Measurements from ENCODE around the gene C2orf78. TPM values are rescaled to one million over a fixed set of nuclear protein-coding genes. Genes with fewer than 3 reads are reported as not detected.
A peak's percentile ranks its signal among the peaks of the same experiment; 100 is the strongest.
"Not testable (repeated sequence)": the region's sequence is repeated elsewhere in the genome, so short reads cannot be mapped to it uniquely, and the experiment has no call there.

Gene C2orf78
- total RNA-seq = not detected

GRCh38 chr2:73783883-73784282, at the start of gene C2orf78:
Gene C2orf78, plus strand, starts transcription at chr2:73784183. Its CDS starts 127 bp downstream, at chr2:73784310.
- DNase-seq (ENCODE audit: low read depth in 2 of 3, low spot score in 2 of 3) = not testable (repeated sequence)

- DNase-seq (ENCODE audit: low read depth in 2 of 3, low spot score in 2 of 3) = no peak
Measured at GRCh38 chr2:73736378-73736777, 47.6 kb upstream of the C2orf78 start.

- peak; percentile 81 to 98 (median 96) for DNase-seq (ENCODE audit: low read depth in 2 of 3, low spot score in 2 of 3)
Measured at GRCh38 chr2:73736855-73737779, 46.9 kb upstream of the C2orf78 start, which contains the start of gene TPRKB. Gene TPRKB, minus strand, starts transcription at chr2:73737345. Its CDS starts 2,776 bp downstream, at chr2:73734569.

GRCh38 chr2:73739101-73739500, 44.9 kb upstream of the C2orf78 start:
- no peak for DNase-seq (ENCODE audit: low read depth in 2 of 3, low spot score in 2 of 3)

- DNase-seq (ENCODE audit: low read depth in 2 of 3, low spot score in 2 of 3) = no peak
Measured at GRCh38 chr2:73740767-73741166, 43.2 kb upstream of the C2orf78 start.

- peak in 1 of 3 donors; percentile 55 for DNase-seq (ENCODE audit: low read depth in 2 of 3, low spot score in 2 of 3)
Measured at GRCh38 chr2:73746015-73746876, 37.7 kb upstream of the C2orf78 start.

GRCh38 chr2:73746877-73747208, 37.1 kb upstream of the C2orf78 start:
- DNase-seq (ENCODE audit: low read depth in 2 of 3, low spot score in 2 of 3) = no peak

GRCh38 chr2:73749314-73749713, 34.7 kb upstream of the C2orf78 start:
- no peak for DNase-seq (ENCODE audit: low read depth in 2 of 3, low spot score in 2 of 3)

- not testable (repeated sequence) for DNase-seq (ENCODE audit: low read depth in 2 of 3, low spot score in 2 of 3)
Measured at GRCh38 chr2:73754332-73754731, 29.7 kb upstream of the C2orf78 start.

GRCh38 chr2:73759285-73759764, 24.7 kb upstream of the C2orf78 start:
- DNase-seq (ENCODE audit: low read depth in 2 of 3, low spot score in 2 of 3) = no peak

GRCh38 chr2:73759904-73760303, 24.1 kb upstream of the C2orf78 start:
- no peak for DNase-seq (ENCODE audit: low read depth in 2 of 3, low spot score in 2 of 3)

GRCh38 chr2:73762571-73762970, 21.4 kb upstream of the C2orf78 start:
- DNase-seq (ENCODE audit: low read depth in 2 of 3, low spot score in 2 of 3) = no peak

GRCh38 chr2:73764945-73765344, 19.0 kb upstream of the C2orf78 start:
- no peak for DNase-seq (ENCODE audit: low read depth in 2 of 3, low spot score in 2 of 3)

- DNase-seq (ENCODE audit: low read depth in 2 of 3, low spot score in 2 of 3) = no peak
Measured at GRCh38 chr2:73766349-73766748, 17.6 kb upstream of the C2orf78 start.

GRCh38 chr2:73766994-73767393, 17.0 kb upstream of the C2orf78 start:
- no peak for DNase-seq (ENCODE audit: low read depth in 2 of 3, low spot score in 2 of 3)

GRCh38 chr2:73770725-73771124, 13.3 kb upstream of the C2orf78 start:
- no peak for DNase-seq (ENCODE audit: low read depth in 2 of 3, low spot score in 2 of 3)

GRCh38 chr2:73772819-73773218, 11.2 kb upstream of the C2orf78 start:
- no peak for DNase-seq (ENCODE audit: low read depth in 2 of 3, low spot score in 2 of 3)

- DNase-seq (ENCODE audit: low read depth in 2 of 3, low spot score in 2 of 3) = no peak
Measured at GRCh38 chr2:73776381-73776780, 7.6 kb upstream of the C2orf78 start.

- no peak for DNase-seq (ENCODE audit: low read depth in 2 of 3, low spot score in 2 of 3)
Measured at GRCh38 chr2:73776869-73777519, 7.0 kb upstream of the C2orf78 start.

- not testable (repeated sequence) for DNase-seq (ENCODE audit: low read depth in 2 of 3, low spot score in 2 of 3)
Measured at GRCh38 chr2:73778867-73779466, 5.0 kb upstream of the C2orf78 start.

Measured in hematopoietic multipotent progenitor cell (in vitro differentiated cells).